Measurements from ENCODE around the gene CNTFR.
"Not testable (repeated sequence)": the region's sequence is repeated elsewhere in the genome, so short reads cannot be mapped to it uniquely, and the experiment has no call there.

Gene CNTFR

GRCh38 chr9:34545497-34545896 is 44.0 kb downstream of the CNTFR start:
- H3K36me3 ChIP-seq, result no peaks in the 10 kb centered on the region
- no peaks in the 10 kb centered on the region for H3K4me1 ChIP-seq (ENCODE audit: control insufficient read depth in 1 of 2, insufficient read depth in 1 of 2, low read depth in 1 of 2, low read length in 1 of 2)
- no peak overlapping the region for H3K4me3 ChIP-seq (ENCODE audit: low read depth in 1 of 2, low read length in 1 of 2)
- H3K9me3 ChIP-seq, result no peaks in the 10 kb centered on the region
- TF ChIP-seq, protein P1, sequence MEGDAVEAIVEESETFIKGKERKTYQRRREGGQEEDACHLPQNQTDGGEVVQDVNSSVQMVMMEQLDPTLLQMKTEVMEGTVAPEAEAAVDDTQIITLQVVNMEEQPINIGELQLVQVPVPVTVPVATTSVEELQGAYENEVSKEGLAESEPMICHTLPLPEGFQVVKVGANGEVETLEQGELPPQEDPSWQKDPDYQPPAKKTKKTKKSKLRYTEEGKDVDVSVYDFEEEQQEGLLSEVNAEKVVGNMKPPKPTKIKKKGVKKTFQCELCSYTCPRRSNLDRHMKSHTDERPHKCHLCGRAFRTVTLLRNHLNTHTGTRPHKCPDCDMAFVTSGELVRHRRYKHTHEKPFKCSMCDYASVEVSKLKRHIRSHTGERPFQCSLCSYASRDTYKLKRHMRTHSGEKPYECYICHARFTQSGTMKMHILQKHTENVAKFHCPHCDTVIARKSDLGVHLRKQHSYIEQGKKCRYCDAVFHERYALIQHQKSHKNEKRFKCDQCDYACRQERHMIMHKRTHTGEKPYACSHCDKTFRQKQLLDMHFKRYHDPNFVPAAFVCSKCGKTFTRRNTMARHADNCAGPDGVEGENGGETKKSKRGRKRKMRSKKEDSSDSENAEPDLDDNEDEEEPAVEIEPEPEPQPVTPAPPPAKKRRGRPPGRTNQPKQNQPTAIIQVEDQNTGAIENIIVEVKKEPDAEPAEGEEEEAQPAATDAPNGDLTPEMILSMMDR (IDR thresholded peaks at IDR 0.05), result no peak
- peaks cover 51% of the 10 kb centered on the region for H3K27me3 ChIP-seq
- H3K27ac ChIP-seq, result no peak overlapping the region

DNA sequence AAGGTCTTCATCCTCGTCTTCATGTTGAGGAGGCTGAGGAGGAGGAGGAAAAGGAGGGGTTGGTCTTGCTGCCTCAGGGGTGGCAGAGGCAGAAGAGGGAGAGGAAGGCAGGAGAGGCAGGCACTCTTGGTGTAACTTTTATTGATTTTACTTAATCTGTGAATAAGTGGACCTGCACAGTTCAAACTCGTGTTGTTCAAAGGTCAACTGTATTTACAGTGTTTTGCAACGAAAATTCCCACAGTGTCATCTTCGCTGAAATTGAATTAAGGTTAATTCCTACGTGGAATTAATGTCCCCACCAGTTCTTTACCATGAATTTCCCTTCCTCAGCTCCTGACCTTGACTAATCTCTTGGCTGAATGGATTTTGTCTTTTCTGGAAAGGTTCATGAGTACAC is 45.5 kb downstream of the CNTFR start:
- Histone ChIP-seq H3K4me3 (ENCODE audit: low read depth in 1 of 2, low read length in 1 of 2) (no peak overlapping the region), H3K4me1 (ENCODE audit: control insufficient read depth in 1 of 2, insufficient read depth in 1 of 2, low read depth in 1 of 2, low read length in 1 of 2) (no peaks in the 10 kb centered on the region), H3K27ac (no peak overlapping the region), H3K36me3 (no peaks in the 10 kb centered on the region), H3K9me3 (no peaks in the 10 kb centered on the region), H3K27me3 (peaks cover 51% of the 10 kb centered on the region)
- TF ChIP-seq, protein P1 (IDR thresholded peaks at IDR 0.05), result no peak

DNA sequence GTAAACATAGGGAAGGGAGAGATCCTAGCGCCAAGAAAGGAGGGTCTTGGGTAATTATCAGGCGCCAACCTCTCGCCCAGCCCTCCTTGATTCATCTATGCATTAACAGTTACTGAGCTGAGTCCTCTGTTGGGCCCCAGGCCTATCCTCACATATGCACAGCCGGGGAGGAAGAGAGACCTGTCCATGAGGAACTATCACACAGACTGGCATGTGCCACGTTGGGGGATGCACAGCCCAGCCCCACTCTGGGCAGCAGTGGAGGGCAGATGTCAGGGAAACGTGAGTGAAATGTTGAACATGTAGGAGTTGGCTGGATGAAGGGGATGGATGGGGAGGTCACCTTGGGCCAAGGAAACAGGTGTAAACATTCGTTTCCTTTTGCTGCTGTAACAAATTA is 48.0 kb downstream of the CNTFR start:
- no peaks in the 10 kb centered on the region for H3K4me1 ChIP-seq (ENCODE audit: control insufficient read depth in 1 of 2, insufficient read depth in 1 of 2, low read depth in 1 of 2, low read length in 1 of 2)
- no peak overlapping the region for H3K27ac ChIP-seq
- H3K36me3 ChIP-seq, result no peaks in the 10 kb centered on the region
- TF ChIP-seq, protein P1 (IDR thresholded peaks at IDR 0.05), result no peak
- peaks cover 42% of the 10 kb centered on the region for H3K27me3 ChIP-seq
- H3K4me3 ChIP-seq (ENCODE audit: low read depth in 1 of 2, low read length in 1 of 2), result no peak overlapping the region
- H3K9me3 ChIP-seq, result no peaks in the 10 kb centered on the region

DNA sequence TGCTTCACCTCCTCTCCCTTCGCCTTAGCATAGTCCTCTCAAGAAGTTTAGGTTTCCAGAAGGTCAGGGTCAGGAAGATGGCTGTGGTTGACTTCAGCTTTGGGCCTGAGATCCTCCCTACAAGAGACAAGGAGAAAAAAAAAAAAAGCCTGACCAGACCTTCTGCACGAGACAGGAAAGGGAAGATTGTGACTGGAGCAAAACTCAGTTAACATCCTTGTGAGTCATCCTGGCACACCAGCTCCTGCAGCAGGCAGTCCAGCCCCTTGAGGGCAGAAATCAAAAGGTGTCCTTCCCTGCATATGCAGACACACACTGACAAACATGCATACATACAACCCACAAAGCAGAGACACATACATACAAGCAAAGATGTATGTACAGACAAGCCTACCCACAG is 48.7 kb downstream of the CNTFR start:
- TF ChIP-seq, protein P1 (IDR thresholded peaks at IDR 0.05), result no peak
- H3K4me3 ChIP-seq (ENCODE audit: low read depth in 1 of 2, low read length in 1 of 2), result no peak overlapping the region
- no peaks in the 10 kb centered on the region for H3K36me3 ChIP-seq
- H3K27me3 ChIP-seq, result peaks cover 45% of the 10 kb centered on the region
- no peaks in the 10 kb centered on the region for H3K9me3 ChIP-seq
- H3K27ac ChIP-seq, result no peak overlapping the region
- no peaks in the 10 kb centered on the region for H3K4me1 ChIP-seq (ENCODE audit: control insufficient read depth in 1 of 2, insufficient read depth in 1 of 2, low read depth in 1 of 2, low read length in 1 of 2)

- no peak overlapping the region for H3K27ac ChIP-seq
- no peaks in the 10 kb centered on the region for H3K36me3 ChIP-seq
- TF ChIP-seq, protein P1 (IDR thresholded peaks at IDR 0.05), result no peak
- no peaks in the 10 kb centered on the region for H3K4me1 ChIP-seq (ENCODE audit: control insufficient read depth in 1 of 2, insufficient read depth in 1 of 2, low read depth in 1 of 2, low read length in 1 of 2)
- no peaks in the 10 kb centered on the region for H3K9me3 ChIP-seq
- no peak overlapping the region for H3K4me3 ChIP-seq (ENCODE audit: low read depth in 1 of 2, low read length in 1 of 2)
- H3K27me3 ChIP-seq, result peaks cover 54% of the 10 kb centered on the region
Measured at GRCh38 chr9:34536685-34537084, 52.8 kb downstream of the CNTFR start.

DNA sequence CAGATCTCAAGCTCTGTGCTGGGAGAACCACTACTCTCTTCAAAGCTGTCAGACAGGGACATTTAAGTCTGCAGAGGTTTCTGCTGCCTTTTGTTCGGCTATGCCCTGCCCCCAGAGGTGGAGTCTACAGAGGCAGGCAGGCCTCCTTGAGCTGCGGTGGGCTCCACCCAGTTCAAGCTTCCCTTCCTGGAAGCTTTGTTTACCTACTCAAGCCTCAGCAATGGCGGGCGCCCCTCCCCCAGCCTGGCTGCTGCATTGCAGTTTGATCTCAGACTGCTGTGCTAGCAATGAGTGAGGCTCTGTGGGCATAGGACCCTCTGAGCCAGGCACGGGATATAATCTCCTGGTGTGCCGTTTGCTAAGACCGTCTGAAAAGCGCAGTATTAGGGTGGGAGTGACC is 57.5 kb downstream of the CNTFR start:
- not testable (repeated sequence) for H3K4me1 ChIP-seq (ENCODE audit: control insufficient read depth in 1 of 2, insufficient read depth in 1 of 2, low read depth in 1 of 2, low read length in 1 of 2); H3K27ac ChIP-seq; H3K4me3 ChIP-seq (ENCODE audit: low read depth in 1 of 2, low read length in 1 of 2); H3K36me3 ChIP-seq; H3K9me3 ChIP-seq
- H3K27me3 ChIP-seq, result peaks cover 62% of the 10 kb centered on the region

All from neutrophil (primary cell).